Measurements from ENCODE around the gene ITIH2. TPM values are rescaled to one million over a fixed set of nuclear protein-coding genes. Genes with fewer than 3 reads are reported as not detected.

ITIH2 gene
- total RNA-seq: not detected in 2 replicates

GRCh38 chr10:7703140-7703539 is at the start of gene ITIH2:
Gene ITIH2 (plus strand): TSS chr10:7703316. CDS start chr10:7703435, 119 bp downstream.

GRCh38 chr10:7666253-7667023 is 36.7 kb upstream of the ITIH2 start, which contains the start of gene ITIH5:
Gene ITIH5 (minus strand): TSS chr10:7666966. CDS start chr10:7666892, 74 bp downstream.

GRCh38 chr10:7787857-7788638 is 84.9 kb downstream of the ITIH2 start, which contains the start of the genes ATP5F1C and KIN:
Gene ATP5F1C (plus strand): TSS chr10:7788177. CDS start chr10:7788208, 31 bp downstream.
Gene KIN (minus strand): TSS chr10:7787993. CDS start chr10:7787933, 60 bp downstream.

Other genes starting within 250 kb of the ITIH2 start
- gene ITIH5, start 36.4 kb upstream of the ITIH2 start, total RNA-seq: 4.2 and 18.8 TPM in 2 replicates
- 5.2 and 7.1 TPM in 2 replicates for gene KIN, start 84.7 kb downstream of the ITIH2 start, total RNA-seq
- 178 and 246 TPM in 2 replicates for gene ATP5F1C, start 84.9 kb downstream of the ITIH2 start, total RNA-seq
- 2.4 and 2.6 TPM in 2 replicates for gene TAF3, start 115.2 kb downstream of the ITIH2 start, total RNA-seq

Data from placental epithelial cell (primary cell).